Vagina (tissue), 2 donors: ENCODE data around the gene ZNF888.
"Not testable (repeated sequence)": the region's sequence is repeated elsewhere in the genome, so short reads cannot be mapped to it uniquely, and the experiment has no call there.

Experiments used
- CTCF ChIP-seq, 3 experiments: fragments of 450-650 bp in 2 of 3; fragments of 200-600 bp in 1 of 3; sonication (generic) in 1 of 3; IDR thresholded peaks; one replicate each; pipeline ENCODE4 v1.5.1; 2017 to 2019; ENCODE audit warnings: antibody characterized with exemption in 3 of 3, mild to moderate bottlenecking in 2 of 3, moderate library complexity in 2 of 3
- POLR2A ChIP-seq, 2 donors: fragments of 450-650 bp; IDR thresholded peaks; one replicate each; pipeline ENCODE4 v1.6.1; 2017; ENCODE audit warnings: antibody characterized with exemption in 2 of 2, mild to moderate bottlenecking in 2 of 2, moderate library complexity in 2 of 2
- POLR2AphosphoS5 ChIP-seq, 2 donors: sonication (generic); formaldehyde crosslinking; IDR thresholded peaks; one replicate each; pipeline ENCODE4 v1.9.0; 2017; ENCODE audit warnings: antibody characterized with exemption in 2 of 2, mild to moderate bottlenecking in 2 of 2, low read depth in 1 of 2; ENCODE audit not compliant: insufficient read depth in 1 of 2

DNA sequence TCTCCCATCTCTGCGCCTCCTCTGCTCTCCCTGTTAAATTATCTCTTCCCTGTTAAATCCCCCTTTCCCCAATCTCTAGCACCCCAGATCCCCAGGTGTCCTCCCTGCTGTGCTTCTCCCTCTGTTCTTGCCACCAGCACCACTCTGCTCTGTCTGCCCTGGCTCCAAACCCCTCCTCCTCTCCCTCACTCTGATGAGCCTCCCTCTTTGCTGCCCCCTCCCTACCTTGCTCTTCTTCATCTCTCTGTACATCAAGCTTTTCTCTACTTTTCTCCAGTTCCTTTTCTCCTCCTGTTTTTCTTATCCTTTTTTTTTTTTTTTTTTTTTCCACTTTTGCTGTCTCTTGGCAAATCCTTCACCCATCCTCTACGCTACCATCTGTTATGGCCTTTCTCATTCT lies 18.3 kb upstream of the ZNF888 start:
- not testable (repeated sequence) for TF ChIP-seq CTCF (IDR thresholded peaks at IDR 0.05); POLR2AphosphoS5 (IDR thresholded peaks at IDR 0.05; ENCODE audit: insufficient read depth in 1 of 2, low read depth in 1 of 2); POLR2A (IDR thresholded peaks at IDR 0.05)
